ENCODE results near the gene TTC7B.

TTC7B gene

DNA sequence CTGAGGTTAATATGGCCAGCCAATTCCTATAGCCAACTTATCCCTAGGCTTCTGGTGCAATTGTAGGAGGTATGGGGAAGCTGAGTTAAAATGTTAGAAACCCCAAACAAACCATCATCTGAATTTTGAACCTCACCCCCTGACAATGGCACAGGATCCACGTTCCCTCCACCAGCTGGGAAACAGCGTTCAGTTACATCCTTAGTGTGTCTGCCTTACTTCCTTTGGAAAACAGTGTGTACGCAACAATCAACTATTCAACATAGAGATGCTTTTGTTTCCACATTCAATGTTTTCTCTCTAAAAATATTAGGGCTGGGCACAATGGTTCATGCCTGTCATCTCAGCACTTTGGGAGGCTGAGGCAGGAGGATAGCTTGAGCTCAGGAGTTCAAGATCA lies 203.4 kb downstream of the TTC7B start:
- DNase-seq (ENCODE audit: low spot score), result no peak
- ChIA-PET POLR2A (ENCODE audit: low non-redundant PET) (no interaction called here), CTCF (no interaction called here)
- TF ChIP-seq, protein P1, sequence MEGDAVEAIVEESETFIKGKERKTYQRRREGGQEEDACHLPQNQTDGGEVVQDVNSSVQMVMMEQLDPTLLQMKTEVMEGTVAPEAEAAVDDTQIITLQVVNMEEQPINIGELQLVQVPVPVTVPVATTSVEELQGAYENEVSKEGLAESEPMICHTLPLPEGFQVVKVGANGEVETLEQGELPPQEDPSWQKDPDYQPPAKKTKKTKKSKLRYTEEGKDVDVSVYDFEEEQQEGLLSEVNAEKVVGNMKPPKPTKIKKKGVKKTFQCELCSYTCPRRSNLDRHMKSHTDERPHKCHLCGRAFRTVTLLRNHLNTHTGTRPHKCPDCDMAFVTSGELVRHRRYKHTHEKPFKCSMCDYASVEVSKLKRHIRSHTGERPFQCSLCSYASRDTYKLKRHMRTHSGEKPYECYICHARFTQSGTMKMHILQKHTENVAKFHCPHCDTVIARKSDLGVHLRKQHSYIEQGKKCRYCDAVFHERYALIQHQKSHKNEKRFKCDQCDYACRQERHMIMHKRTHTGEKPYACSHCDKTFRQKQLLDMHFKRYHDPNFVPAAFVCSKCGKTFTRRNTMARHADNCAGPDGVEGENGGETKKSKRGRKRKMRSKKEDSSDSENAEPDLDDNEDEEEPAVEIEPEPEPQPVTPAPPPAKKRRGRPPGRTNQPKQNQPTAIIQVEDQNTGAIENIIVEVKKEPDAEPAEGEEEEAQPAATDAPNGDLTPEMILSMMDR (conservative IDR thresholded peaks at IDR 0.05; ENCODE audit: low read depth), result no peak
- H3K27ac ChIP-seq, result no peak overlapping the region

DNA sequence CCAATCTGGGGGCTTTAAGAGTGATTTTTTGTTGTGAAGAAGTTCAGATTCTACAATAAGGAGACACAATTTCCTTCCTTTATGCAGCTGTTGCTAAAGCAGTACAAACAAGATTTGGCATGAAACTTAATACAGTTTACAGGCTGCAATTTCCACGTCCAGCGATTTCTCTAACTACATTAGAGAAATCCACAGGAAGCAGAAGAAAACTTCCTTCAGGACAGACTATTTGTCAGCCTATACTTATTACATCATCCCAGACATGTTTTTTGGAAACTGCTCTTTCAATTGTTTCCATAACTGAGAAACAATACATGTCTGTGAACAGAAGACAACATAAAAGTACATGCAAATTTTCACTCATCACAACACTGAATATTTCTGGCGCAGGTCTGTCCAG lies 204.3 kb downstream of the TTC7B start:
- TF ChIP-seq, protein P1 (conservative IDR thresholded peaks at IDR 0.05; ENCODE audit: low read depth), result no peak
- CTCF ChIA-PET, result no interaction called here
- DNase-seq (ENCODE audit: low spot score), result no peak
- no peak overlapping the region for H3K27ac ChIP-seq
- POLR2A ChIA-PET (ENCODE audit: low non-redundant PET), result no interaction called here

GRCh38 chr14:90611501-90611900 lies 204.7 kb downstream of the TTC7B start:
- no peak for DNase-seq (ENCODE audit: low spot score)
- ChIA-PET CTCF (no interaction called here), POLR2A (ENCODE audit: low non-redundant PET) (no interaction called here)
- H3K27ac ChIP-seq, result no peak overlapping the region
- TF ChIP-seq, protein P1 (conservative IDR thresholded peaks at IDR 0.05; ENCODE audit: low read depth), result no peak

DNA sequence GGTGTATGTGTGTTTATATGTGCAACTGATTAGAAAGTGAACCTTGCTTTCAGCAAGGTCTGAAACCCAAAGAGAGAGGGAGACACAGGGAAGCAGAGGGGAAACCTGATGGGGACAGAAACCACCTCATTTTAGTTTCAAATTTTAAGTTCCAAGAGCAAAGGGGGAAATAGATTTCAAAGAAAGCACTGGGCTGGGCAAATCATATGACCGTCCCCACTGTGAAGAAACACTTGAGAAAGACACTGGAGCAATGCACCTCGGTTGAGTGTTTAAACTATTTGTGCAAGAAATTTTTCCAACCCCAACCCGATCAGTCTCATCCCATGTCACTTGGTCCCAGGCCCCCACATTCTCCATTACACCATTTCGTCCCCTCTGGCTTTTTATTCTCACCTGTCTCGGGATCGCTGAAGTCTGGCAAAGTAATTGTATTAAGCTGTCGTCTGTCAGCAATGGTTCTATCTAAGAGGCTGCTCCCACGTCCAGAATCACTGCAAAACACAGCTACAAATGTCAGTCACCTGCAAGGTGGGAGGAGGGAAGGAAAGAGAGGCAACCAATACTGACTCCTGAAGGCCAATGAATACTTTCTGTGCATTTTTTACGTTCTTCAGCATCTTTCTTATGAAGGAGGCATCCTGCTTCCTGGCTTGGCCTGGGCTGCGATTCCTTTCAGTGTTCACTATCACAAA lies 205.7 kb downstream of the TTC7B start:
- TF ChIP-seq, protein P1 (conservative IDR thresholded peaks at IDR 0.05; ENCODE audit: low read depth), result no peak
- ChIA-PET POLR2A (ENCODE audit: low non-redundant PET) (no interaction called here), CTCF (no interaction called here)
- no peak for DNase-seq (ENCODE audit: low spot score)
- H3K27ac ChIP-seq, result no peak overlapping the region

DNA sequence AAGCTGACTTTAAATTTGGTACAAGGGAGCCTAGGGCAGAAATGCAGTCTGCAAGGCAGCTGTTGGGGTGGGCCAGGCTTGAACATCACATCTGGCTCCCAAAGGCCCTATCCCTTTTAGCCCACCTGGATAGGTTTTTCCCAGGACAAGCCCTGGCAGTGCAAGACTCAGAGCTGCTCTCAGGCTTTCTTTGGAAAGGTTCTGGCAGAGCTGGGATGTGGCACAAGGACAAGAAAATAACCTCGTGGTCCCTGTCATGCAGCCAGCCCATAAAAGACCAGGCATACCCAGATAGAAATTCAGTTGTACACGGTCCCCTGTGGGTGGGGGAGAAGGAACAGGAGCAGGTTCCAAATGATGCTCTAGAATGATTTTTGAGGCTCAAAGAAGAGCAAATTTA lies 206.9 kb downstream of the TTC7B start:
- ChIA-PET CTCF (interaction anchor here (0.7 kb wide), 1 partner anchor 150 kb away, joined by 3 read pairs; no protein-coding TSS in a partner anchor), POLR2A (ENCODE audit: low non-redundant PET) (no interaction called here)
- H3K27ac ChIP-seq, result no peak overlapping the region
- TF ChIP-seq, protein P1 (conservative IDR thresholded peaks at IDR 0.05; ENCODE audit: low read depth), result no peak
- no peak for DNase-seq (ENCODE audit: low spot score)

DNA sequence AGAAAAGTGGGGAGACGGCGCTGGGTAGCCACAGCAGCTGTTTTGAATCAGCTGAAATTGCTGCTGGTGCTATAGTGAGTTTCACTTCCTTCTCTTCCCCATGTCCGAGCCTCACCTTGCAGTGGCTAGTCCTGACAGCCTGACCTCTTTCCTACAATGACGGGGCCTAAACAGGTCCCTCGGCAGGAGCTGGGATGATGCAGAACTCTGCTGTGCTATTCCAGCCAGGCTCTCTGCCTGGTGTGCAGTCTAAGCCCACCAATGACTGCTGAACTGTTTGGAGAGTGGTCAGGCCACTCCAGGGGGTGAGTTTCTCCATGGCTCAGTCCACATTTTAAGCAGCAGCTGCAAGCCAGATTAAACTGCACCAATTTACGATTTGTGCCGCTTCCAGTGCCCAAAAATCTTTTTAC lies 207.3 kb downstream of the TTC7B start:
- ChIA-PET POLR2A (ENCODE audit: low non-redundant PET) (no interaction called here), CTCF (interaction anchor here (0.7 kb wide), 1 partner anchor 149 kb away, joined by 3 read pairs; no protein-coding TSS in a partner anchor)
- TF ChIP-seq, protein P1 (conservative IDR thresholded peaks at IDR 0.05; ENCODE audit: low read depth), result no peak
- no peak for DNase-seq (ENCODE audit: low spot score)
- no peak overlapping the region for H3K27ac ChIP-seq

All from RWPE1 (cell line).